PC-3 (cell line): ENCODE results near the gene LRRC75B. TPM values are rescaled to one million over a fixed set of nuclear protein-coding genes. Genes with fewer than 3 reads are reported as not detected.
"Not testable (repeated sequence)": the region's sequence is repeated elsewhere in the genome, so short reads cannot be mapped to it uniquely, and the experiment has no call there.

ENCODE experiments used
- ATAC-seq: fragments of 200-7000 bp; cut with Tn5 transposase; 2 replicates; pipeline ENCODE4 v1.9.1; 2020; ENCODE audit warnings: mild to moderate bottlenecking, moderate library complexity
- BruUV-seq: library from RNA; stranded (reverse); fragments of 400-500 nt; replicated peaks from 2 replicates; lab custom pipeline; 2021; lab: Mats Ljungman, UMichigan
- CTCF ChIA-PET: fragments of 300-600 bp; sonication (Branson Sonifier 250); formaldehyde crosslinking; loops from one replicate; lab custom pipeline; 2022; ENCODE audit warnings: antibody characterized with exemption; lab: Charles Lee
- POLR2A ChIA-PET: fragments of 300-600 bp; sonication (Branson Sonifier 250); formaldehyde crosslinking; loops from one replicate; lab custom pipeline; 2022; ENCODE audit warnings: antibody characterized with exemption; ENCODE audit not compliant: unreplicated experiment; lab: Charles Lee
- DNase-seq: peaks from one replicate; pipeline ENCODE4 v3.0.0-alpha.2; 2015
- H2AFZ ChIP-seq: fragments of 300-600 bp; sonication (generic); 2 replicates; pipeline ENCODE4 v1.6.0; 2016; ENCODE audit warnings: antibody characterized with exemption, low read length
- H3F3A ChIP-seq: fragments of 300-600 bp; sonication (generic); one replicate; pipeline ENCODE4 v1.6.0; 2017; ENCODE audit warnings: antibody characterized with exemption, low read length, control low read depth, mild to moderate bottlenecking; ENCODE audit not compliant: unreplicated experiment
- H3K27ac ChIP-seq: fragments of 300-600 bp; sonication (generic); 2 replicates; pipeline ENCODE4 v1.5.1; 2016; ENCODE audit warnings: mild to moderate bottlenecking, low read length
- H3K27me3 ChIP-seq: fragments of 300-600 bp; sonication (generic); 2 replicates; pipeline ENCODE4 v1.6.1; 2016; ENCODE audit warnings: low read length, mixed read lengths
- H3K36me3 ChIP-seq: fragments of 300-600 bp; sonication (generic); 2 replicates; pipeline ENCODE4 v1.6.1; 2016; ENCODE audit warnings: low read depth, mixed run types, low read length, mixed read lengths
- H3K4me1 ChIP-seq: fragments of 300-600 bp; sonication (generic); 2 replicates; pipeline ENCODE4 v1.5.1; 2016; ENCODE audit warnings: low read length; ENCODE audit not compliant: insufficient read depth
- H3K4me2 ChIP-seq: fragments of 300-600 bp; sonication (generic); 2 replicates; pipeline ENCODE4 v1.6.0; 2016; ENCODE audit warnings: low read length
- H3K4me3 ChIP-seq: fragments of 300-600 bp; sonication (generic); 2 replicates; pipeline ENCODE4 v1.5.1; 2016; ENCODE audit warnings: mild to moderate bottlenecking, low read length, mixed read lengths
- H3K79me2 ChIP-seq: fragments of 300-600 bp; sonication (generic); 2 replicates; pipeline ENCODE4 v1.6.1; 2017; ENCODE audit warnings: low read length, mixed read lengths
- H3K9ac ChIP-seq: fragments of 300-600 bp; sonication (generic); 2 replicates; pipeline ENCODE4 v1.6.0; 2016; ENCODE audit warnings: mild to moderate bottlenecking, low read length
- H3K9me2 ChIP-seq: fragments of 300-600 bp; sonication (generic); replicated peaks from 2 replicates; pipeline ENCODE4 v1.6.1; 2016; ENCODE audit warnings: mixed run types, low read length, mixed read lengths
- H3K9me3 ChIP-seq: fragments of 300-600 bp; sonication (generic); 2 replicates; pipeline ENCODE4 v1.6.1; 2016; ENCODE audit warnings: low read length, mixed read lengths
- H4K20me1 ChIP-seq: fragments of 300-600 bp; sonication (generic); 2 replicates; pipeline ENCODE4 v1.6.1; 2016; ENCODE audit warnings: low read length, mixed read lengths
- intact Hi-C: fragments of 100-400 bp; cut with micrococcal nuclease; formaldehyde crosslinking; loops from 2 replicates; pipeline ENCODE4 v1.9.0; 2023
- total RNA-seq: library from RNA; depleted of rRNA; stranded (reverse); fragments of >200 nt; gene quantifications from 2 replicates; pipeline ENCODE4 v1.2.3, GENCODE V29; 2014

The LRRC75B gene
- total RNA-seq, 1 experiment from 2014 or later = 4.5 TPM

DNA sequence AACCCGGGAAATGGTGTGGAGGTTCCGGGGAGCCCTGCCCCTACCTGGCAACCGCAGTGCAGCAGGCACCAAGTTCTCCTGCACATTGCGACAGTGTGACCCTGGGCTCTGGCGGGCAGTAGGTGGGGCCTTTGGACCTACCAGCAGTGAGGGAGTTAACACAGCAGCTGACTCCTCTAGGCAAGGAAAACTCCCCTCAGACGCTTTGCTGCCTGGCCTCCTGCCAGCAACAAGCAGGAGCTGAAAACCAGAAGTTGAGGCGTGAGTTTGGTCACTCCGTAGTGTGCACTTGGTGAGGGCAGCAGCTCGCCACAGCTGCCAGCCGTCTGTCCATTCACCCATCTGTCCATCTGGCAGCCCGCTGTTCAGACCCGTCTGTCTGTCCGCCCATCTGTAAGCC is 39.8 kb upstream of the LRRC75B start:
- H3K27ac ChIP-seq, H3K79me2 ChIP-seq, H3K4me2 ChIP-seq, H3K27me3 ChIP-seq, H3K9ac ChIP-seq, ATAC-seq, H2AFZ ChIP-seq, H3K4me3 ChIP-seq, intact Hi-C loops, H3K4me1 ChIP-seq, BruUV-seq, H3K9me2 ChIP-seq, H3K36me3 ChIP-seq, CTCF ChIA-PET, H3K9me3 ChIP-seq, DNase-seq, POLR2A ChIA-PET, H3F3A ChIP-seq, H4K20me1 ChIP-seq: not testable (repeated sequence)

DNA sequence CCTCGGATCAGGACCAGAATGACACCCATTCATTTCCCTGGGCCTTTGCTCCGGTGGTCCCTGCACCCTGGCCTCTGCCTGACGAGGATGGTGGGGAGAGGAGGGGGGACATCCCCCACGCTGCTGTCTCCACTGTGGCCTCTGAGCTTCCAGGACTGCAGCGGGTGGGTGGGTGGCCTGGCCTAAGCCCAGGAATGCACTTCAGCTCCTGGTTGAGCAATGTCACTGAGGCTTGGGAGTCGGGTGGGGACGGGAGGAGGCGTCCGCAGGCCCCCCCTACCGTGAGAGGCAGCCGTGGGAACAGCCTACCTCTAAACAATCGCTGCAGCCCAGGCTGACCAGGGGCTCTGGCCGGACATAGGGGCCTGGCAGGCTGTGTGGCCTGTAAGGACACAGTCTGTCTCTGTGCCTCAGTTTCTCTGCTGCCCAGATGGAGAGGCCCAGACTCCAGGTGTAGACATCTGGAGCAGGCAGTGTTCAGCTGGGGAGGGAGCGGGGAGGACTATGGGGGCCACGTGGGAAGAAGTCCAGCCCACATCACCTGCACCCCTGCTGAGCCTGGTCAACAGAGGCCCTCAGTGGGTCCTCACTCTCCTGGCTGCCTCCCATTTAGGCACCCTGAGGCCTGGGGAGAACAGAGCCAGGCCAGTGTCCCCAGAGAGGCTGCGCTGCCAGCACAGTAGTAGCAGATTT is 38.7 kb upstream of the LRRC75B start:
- H3K4me1 ChIP-seq, CTCF ChIA-PET, DNase-seq, H3K9me3 ChIP-seq, H3K79me2 ChIP-seq, H3F3A ChIP-seq, H3K4me3 ChIP-seq, intact Hi-C loops, H2AFZ ChIP-seq, H3K9ac ChIP-seq, H3K27me3 ChIP-seq, H3K36me3 ChIP-seq, H3K9me2 ChIP-seq, H3K27ac ChIP-seq, H3K4me2 ChIP-seq, H4K20me1 ChIP-seq, POLR2A ChIA-PET, BruUV-seq, ATAC-seq: not testable (repeated sequence)

DNA sequence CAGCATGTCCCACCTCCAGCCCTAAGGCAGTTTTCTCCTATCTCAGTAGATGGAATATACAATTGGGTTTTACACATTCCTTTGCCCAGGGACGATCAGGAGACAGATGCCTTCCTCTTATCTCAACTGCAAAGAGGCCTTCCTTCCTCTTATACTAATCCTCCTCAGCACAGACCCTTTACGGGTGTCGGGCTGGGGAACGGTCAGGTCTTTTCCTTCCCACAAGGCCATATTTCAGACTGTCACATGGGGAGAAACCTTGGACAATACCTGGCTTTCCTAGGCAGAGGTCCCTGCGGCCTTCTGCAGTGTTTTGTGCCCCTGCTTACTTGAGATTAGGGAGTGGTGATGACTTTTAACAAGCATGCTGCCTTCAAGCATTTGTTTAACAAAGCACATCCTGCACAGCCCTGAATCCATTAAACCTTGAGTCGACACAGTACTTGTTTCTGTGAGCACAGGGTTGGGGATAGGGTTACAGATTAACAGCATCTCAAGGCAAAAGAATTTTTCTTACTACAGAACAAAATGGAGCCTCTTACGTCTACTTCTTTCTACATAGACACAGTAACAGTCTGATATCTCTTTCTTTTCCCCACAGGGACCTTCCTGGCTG is 38.0 kb upstream of the LRRC75B start:
- H3K4me3 ChIP-seq, POLR2A ChIA-PET, H3K4me1 ChIP-seq, ATAC-seq, H3K27me3 ChIP-seq, H3F3A ChIP-seq, H3K4me2 ChIP-seq, intact Hi-C loops, H3K79me2 ChIP-seq, H3K27ac ChIP-seq, H3K9ac ChIP-seq, H3K9me2 ChIP-seq, CTCF ChIA-PET, H4K20me1 ChIP-seq, DNase-seq, H3K9me3 ChIP-seq, H3K36me3 ChIP-seq, BruUV-seq, H2AFZ ChIP-seq: not testable (repeated sequence)

DNA sequence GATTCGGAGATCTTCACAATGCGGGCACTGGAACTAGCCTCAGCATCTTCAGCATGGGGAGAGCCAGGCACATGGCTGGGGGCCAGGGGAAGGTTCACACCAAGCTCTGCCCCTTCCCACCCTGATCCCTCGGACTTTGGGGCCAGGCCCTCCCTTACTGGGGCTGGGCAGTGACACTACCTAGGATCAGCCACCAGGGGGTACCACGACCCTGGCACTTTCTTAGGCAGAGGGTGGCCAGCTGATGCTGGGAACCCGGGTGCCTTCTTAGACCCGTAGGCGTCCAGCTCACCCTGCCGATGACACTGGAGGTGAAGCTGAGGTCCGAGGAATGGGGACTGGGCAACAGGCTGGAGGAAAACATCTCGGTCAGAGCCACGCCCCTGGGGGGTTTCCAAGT is 36.2 kb upstream of the LRRC75B start:
- H3K9ac ChIP-seq, POLR2A ChIA-PET, H3K27ac ChIP-seq, H3K9me2 ChIP-seq, H3K79me2 ChIP-seq, H3K9me3 ChIP-seq, H3K4me2 ChIP-seq, DNase-seq, H2AFZ ChIP-seq, H4K20me1 ChIP-seq, intact Hi-C loops, H3K4me3 ChIP-seq, H3K4me1 ChIP-seq, BruUV-seq, H3K36me3 ChIP-seq, CTCF ChIA-PET, H3F3A ChIP-seq, ATAC-seq, H3K27me3 ChIP-seq: not testable (repeated sequence)

DNA sequence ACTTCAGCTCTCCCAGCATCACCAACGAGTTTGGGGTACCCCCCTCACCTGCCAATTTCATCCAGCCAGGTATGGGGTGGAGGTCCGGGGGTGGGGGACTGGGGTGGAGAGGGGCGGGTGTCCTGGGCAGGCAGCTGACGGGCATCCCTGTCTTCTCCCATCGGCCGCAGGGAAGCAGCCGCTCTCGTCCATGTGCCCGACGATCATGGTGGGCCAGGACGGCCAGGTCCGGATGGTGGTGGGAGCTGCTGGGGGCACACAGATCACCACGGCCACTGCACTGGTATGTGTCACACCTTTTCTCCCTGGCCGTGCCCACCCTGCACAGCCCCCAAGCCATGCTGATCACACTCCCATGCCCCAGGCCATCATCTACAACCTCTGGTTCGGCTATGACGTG is 35.0 kb upstream of the LRRC75B start:
- H3K4me1 ChIP-seq, H2AFZ ChIP-seq, H3K4me3 ChIP-seq, H4K20me1 ChIP-seq, H3K9me3 ChIP-seq, DNase-seq, H3K27me3 ChIP-seq, H3K79me2 ChIP-seq, H3K36me3 ChIP-seq, H3K9ac ChIP-seq, H3K27ac ChIP-seq, POLR2A ChIA-PET, ATAC-seq, H3K4me2 ChIP-seq, intact Hi-C loops, CTCF ChIA-PET, BruUV-seq, H3K9me2 ChIP-seq, H3F3A ChIP-seq: not testable (repeated sequence)

DNA sequence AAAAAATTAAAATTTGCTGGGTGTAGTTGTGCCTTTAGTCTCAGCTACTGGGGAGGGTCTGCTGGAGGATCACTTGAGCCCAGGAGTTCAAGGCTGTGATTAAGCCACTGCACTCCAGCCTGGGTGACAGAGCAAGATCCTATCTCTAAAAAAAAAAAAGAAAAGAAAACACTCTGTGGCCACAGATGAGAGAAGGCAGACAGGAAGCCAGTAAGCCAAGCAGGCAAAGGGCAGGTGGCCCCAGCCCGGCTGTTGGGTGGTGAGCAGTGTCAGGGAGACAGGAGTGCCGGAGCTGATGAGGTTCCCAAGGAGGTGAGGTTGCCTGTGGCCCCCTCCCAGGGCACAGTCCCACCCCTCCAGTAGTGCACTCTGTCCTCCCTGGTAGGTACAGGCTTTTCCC is 29.7 kb upstream of the LRRC75B start:
- H3K9me3 ChIP-seq, H3K27ac ChIP-seq, H2AFZ ChIP-seq, H3K27me3 ChIP-seq, H3K4me2 ChIP-seq, H3K36me3 ChIP-seq, H4K20me1 ChIP-seq, H3K9ac ChIP-seq, POLR2A ChIA-PET, CTCF ChIA-PET, H3K9me2 ChIP-seq, H3K4me1 ChIP-seq, ATAC-seq, DNase-seq, BruUV-seq, H3F3A ChIP-seq, intact Hi-C loops, H3K79me2 ChIP-seq, H3K4me3 ChIP-seq: not testable (repeated sequence)
